Dedifferentiated amniotic fluid mesenchymal stem cell (primary cell): Measurements from ENCODE around the gene CCDC51.
"Not testable (repeated sequence)": the region's sequence is repeated elsewhere in the genome, so short reads cannot be mapped to it uniquely, and the experiment has no call there.

Experiments used
- DNase-seq: peaks from one replicate; pipeline ENCODE4 v3.0.0-alpha.2; 2016; ENCODE audit errors: extremely low spot score

The CCDC51 gene

GRCh38 chr3:48406443-48407431 is 33.2 kb downstream of the CCDC51 start:
- DNase-seq = no peak

GRCh38 chr3:48405971-48406370 is 33.9 kb downstream of the CCDC51 start:
- DNase-seq = no peak

GRCh38 chr3:48405343-48405881 is 34.5 kb downstream of the CCDC51 start:
- DNase-seq = no peak

- no peak for DNase-seq
These were observed 35.2 kb downstream of the CCDC51 start for GRCh38 chr3:48404440-48405342.

GRCh38 chr3:48403533-48404439 is 36.1 kb downstream of the CCDC51 start:
- no peak for DNase-seq

GRCh38 chr3:48402907-48403306 is 37.0 kb downstream of the CCDC51 start:
- no peak for DNase-seq

- peak; percentile 73 for DNase-seq
These were observed 37.6 kb downstream of the CCDC51 start for GRCh38 chr3:48402281-48402732.

- not testable (repeated sequence) for DNase-seq
These were observed 38.5 kb downstream of the CCDC51 start for GRCh38 chr3:48401434-48401901.

GRCh38 chr3:48400824-48401433 is 39.0 kb downstream of the CCDC51 start:
- peak; percentile 16 for DNase-seq

GRCh38 chr3:48399387-48400172 is 40.3 kb downstream of the CCDC51 start:
- no peak for DNase-seq

GRCh38 chr3:48398701-48399386 is 41.1 kb downstream of the CCDC51 start:
- no peak for DNase-seq

- no peak for DNase-seq
These were observed 41.9 kb downstream of the CCDC51 start for GRCh38 chr3:48397767-48398681.

- no peak for DNase-seq
These were observed 44.2 kb downstream of the CCDC51 start for GRCh38 chr3:48395714-48396113.

- DNase-seq = no peak
These were observed 45.5 kb downstream of the CCDC51 start for GRCh38 chr3:48394391-48394790.

- no peak for DNase-seq
These were observed 51.0 kb downstream of the CCDC51 start for GRCh38 chr3:48388966-48389365.

- DNase-seq = no peak
These were observed 52.3 kb downstream of the CCDC51 start for GRCh38 chr3:48387634-48388033.
